Measurements from ENCODE around the gene XYLT1. TPM values are rescaled to one million over a fixed set of nuclear protein-coding genes. Genes with fewer than 3 reads are reported as not detected.

XYLT1 gene
- polyA plus RNA-seq, 1 donor (not counting 4 experiments of a cell fraction or from before 2014, with no cell fraction given): 4.4 TPM

- H3K9ac ChIP-seq (ENCODE audit: control insufficient read depth, extremely low read depth, insufficient read depth, low read length): no peak overlapping the region
- no peaks in the 10 kb centered on the region for H3K9me1 ChIP-seq (ENCODE audit: control insufficient read depth, extremely low read depth, insufficient read depth, low read length)
- H3K79me2 ChIP-seq (ENCODE audit: control insufficient read depth, insufficient read depth, low read length): no peaks in the 10 kb centered on the region
- no peaks in the 10 kb centered on the region for H3K9me3 ChIP-seq (ENCODE audit: control insufficient read depth, low read depth, low read length)
- TF ChIP-seq, protein P1, sequence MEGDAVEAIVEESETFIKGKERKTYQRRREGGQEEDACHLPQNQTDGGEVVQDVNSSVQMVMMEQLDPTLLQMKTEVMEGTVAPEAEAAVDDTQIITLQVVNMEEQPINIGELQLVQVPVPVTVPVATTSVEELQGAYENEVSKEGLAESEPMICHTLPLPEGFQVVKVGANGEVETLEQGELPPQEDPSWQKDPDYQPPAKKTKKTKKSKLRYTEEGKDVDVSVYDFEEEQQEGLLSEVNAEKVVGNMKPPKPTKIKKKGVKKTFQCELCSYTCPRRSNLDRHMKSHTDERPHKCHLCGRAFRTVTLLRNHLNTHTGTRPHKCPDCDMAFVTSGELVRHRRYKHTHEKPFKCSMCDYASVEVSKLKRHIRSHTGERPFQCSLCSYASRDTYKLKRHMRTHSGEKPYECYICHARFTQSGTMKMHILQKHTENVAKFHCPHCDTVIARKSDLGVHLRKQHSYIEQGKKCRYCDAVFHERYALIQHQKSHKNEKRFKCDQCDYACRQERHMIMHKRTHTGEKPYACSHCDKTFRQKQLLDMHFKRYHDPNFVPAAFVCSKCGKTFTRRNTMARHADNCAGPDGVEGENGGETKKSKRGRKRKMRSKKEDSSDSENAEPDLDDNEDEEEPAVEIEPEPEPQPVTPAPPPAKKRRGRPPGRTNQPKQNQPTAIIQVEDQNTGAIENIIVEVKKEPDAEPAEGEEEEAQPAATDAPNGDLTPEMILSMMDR (optimal IDR thresholded peaks at IDR 0.05 in 1 of 3, IDR thresholded peaks at IDR 0.05 in 1 of 3, conservative IDR thresholded peaks at IDR 0.05 in 1 of 3; ENCODE audit: extremely low read depth in 1 of 3, insufficient read depth in 2 of 3, low read length in 3 of 3): no peak
- TF ChIP-seq EZH2 (IDR thresholded peaks at IDR 0.05; ENCODE audit: low read length): no peak
- dilution Hi-C loops (cut with MboI; ENCODE audit: extremely low pct_ligation_motif_present, low sequenced_read_pairs): no loop called here
- H4K20me1 ChIP-seq (ENCODE audit: control insufficient read depth, extremely low read depth, insufficient read depth, low read length): no peaks in the 10 kb centered on the region
- no peak overlapping the region for H3K4me2 ChIP-seq (ENCODE audit: control insufficient read depth, extremely low read depth, insufficient read depth, low read depth, low read length)
- DNase-seq (ENCODE audit: low read depth, low spot score) (no peak), FAIRE-seq (no peak)
- H3K4me1 ChIP-seq (ENCODE audit: control insufficient read depth, extremely low read depth, insufficient read depth, low read length): peaks cover 8% of the 10 kb centered on the region
- H3K36me3 ChIP-seq (ENCODE audit: control insufficient read depth in 2 of 2, extremely low read depth in 1 of 2, insufficient read depth in 2 of 2, low read length in 2 of 2): no peaks in the 10 kb centered on the region
- no peak overlapping the region for H3K4me3 ChIP-seq (ENCODE audit: control insufficient read depth in 2 of 3, extremely low read depth in 1 of 3, insufficient read depth in 2 of 3, low read depth in 1 of 3, low read length in 3 of 3)
- H3K27me3 ChIP-seq (ENCODE audit: control insufficient read depth, extremely low read depth, insufficient read depth, low read length): no peaks in the 10 kb centered on the region
- H2AFZ ChIP-seq (ENCODE audit: control insufficient read depth, low read length): no peak overlapping the region
- no peak overlapping the region for H3K27ac ChIP-seq (ENCODE audit: control insufficient read depth, insufficient read depth, low read length)
Observed at GRCh38 chr16:17320009-17320408, 150.8 kb downstream of the XYLT1 start.

DNA sequence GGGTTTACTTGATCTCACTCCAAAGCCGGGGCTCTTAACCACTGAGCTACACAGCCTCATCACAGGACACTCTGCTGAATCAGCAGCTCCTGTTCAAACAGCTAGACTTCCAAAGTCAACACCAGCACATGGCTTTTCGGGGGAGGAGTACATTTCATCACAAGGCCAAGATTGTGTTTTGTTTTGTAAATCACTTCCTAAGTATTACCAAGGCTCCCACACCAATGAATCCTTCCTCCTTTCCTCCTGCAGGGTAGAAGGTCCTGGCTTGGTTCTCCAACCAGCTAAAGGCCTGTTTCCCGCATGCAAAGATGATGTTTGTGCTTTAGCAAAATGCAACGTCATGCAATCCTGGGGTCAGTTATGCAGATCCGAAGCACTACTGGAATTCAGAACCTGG is 152.5 kb downstream of the XYLT1 start:
- Histone ChIP-seq H3K36me3 (ENCODE audit: control insufficient read depth in 2 of 2, extremely low read depth in 1 of 2, insufficient read depth in 2 of 2, low read length in 2 of 2) (no peaks in the 10 kb centered on the region), H2AFZ (ENCODE audit: control insufficient read depth, low read length) (no peak overlapping the region), H3K4me1 (ENCODE audit: control insufficient read depth, extremely low read depth, insufficient read depth, low read length) (peaks cover 11% of the 10 kb centered on the region), H3K9me1 (ENCODE audit: control insufficient read depth, extremely low read depth, insufficient read depth, low read length) (peaks cover 2% of the 10 kb centered on the region), H3K4me2 (ENCODE audit: control insufficient read depth, extremely low read depth, insufficient read depth, low read depth, low read length) (no peak overlapping the region), H3K4me3 (ENCODE audit: control insufficient read depth in 2 of 3, extremely low read depth in 1 of 3, insufficient read depth in 2 of 3, low read depth in 1 of 3, low read length in 3 of 3) (no peak overlapping the region), H3K27ac (ENCODE audit: control insufficient read depth, insufficient read depth, low read length) (no peak overlapping the region), H3K9ac (ENCODE audit: control insufficient read depth, extremely low read depth, insufficient read depth, low read length) (no peak overlapping the region), H3K79me2 (ENCODE audit: control insufficient read depth, insufficient read depth, low read length) (no peaks in the 10 kb centered on the region), H4K20me1 (ENCODE audit: control insufficient read depth, extremely low read depth, insufficient read depth, low read length) (no peaks in the 10 kb centered on the region), H3K9me3 (ENCODE audit: control insufficient read depth, low read depth, low read length) (no peaks in the 10 kb centered on the region), H3K27me3 (ENCODE audit: control insufficient read depth, extremely low read depth, insufficient read depth, low read length) (no peaks in the 10 kb centered on the region)
- FAIRE-seq (no peak), DNase-seq (ENCODE audit: low read depth, low spot score) (no peak)
- dilution Hi-C loops (cut with MboI; ENCODE audit: extremely low pct_ligation_motif_present, low sequenced_read_pairs): no loop called here
- TF ChIP-seq EZH2 (IDR thresholded peaks at IDR 0.05; ENCODE audit: low read length): no peak
- TF ChIP-seq, protein P1 (optimal IDR thresholded peaks at IDR 0.05 in 1 of 3, IDR thresholded peaks at IDR 0.05 in 1 of 3, conservative IDR thresholded peaks at IDR 0.05 in 1 of 3; ENCODE audit: extremely low read depth in 1 of 3, insufficient read depth in 2 of 3, low read length in 3 of 3): no peak
